Kidney capillary endothelial cell (primary cell): ENCODE measurements around the gene MGP.

Source experiments
- DNase-seq: peaks from one replicate; pipeline ENCODE4 v3.0.0-alpha.2; 2018; ENCODE audit warnings: low spot score

The MGP gene

GRCh38 chr12:14902465-14902864, 16.8 kb upstream of the MGP start:
- no peak for DNase-seq

- no peak for DNase-seq
Observed at GRCh38 chr12:14901228-14901562, 15.5 kb upstream of the MGP start.

DNA sequence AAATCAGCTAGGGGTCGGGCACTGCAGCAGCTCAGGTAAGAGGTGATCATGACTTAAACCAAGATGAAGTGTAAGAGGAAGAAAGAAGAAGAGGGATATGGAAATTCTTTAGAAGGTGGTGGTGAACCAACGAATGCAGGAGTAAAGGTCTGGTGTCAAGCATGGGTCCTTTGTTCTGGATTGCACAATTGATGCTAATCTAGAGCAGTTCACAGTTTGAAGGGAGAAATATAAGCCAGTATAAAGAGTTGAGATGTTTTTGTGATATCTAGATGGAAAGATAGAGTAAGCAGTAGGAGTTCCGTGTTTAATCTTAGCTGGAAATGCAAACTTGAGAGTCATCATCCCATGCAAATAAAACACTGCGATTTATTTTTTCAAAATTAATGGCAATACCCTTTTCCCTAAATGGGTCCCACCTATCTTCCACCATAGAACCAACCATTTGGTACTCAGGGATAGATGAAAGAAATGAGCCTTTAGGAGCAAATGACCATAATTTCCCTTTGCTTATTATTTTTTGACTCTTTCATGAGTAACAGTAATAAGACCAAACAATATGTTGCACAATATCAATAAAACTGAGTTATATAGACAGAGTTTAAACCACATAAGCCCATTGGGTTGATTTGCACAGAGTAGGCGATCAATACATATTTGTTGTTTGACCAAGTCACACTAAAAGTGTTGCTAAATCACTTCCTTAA, 15.0 kb upstream of the MGP start:
- no peak for DNase-seq

GRCh38 chr12:14896521-14897169, 11.0 kb upstream of the MGP start:
- DNase-seq, result no peak

DNA sequence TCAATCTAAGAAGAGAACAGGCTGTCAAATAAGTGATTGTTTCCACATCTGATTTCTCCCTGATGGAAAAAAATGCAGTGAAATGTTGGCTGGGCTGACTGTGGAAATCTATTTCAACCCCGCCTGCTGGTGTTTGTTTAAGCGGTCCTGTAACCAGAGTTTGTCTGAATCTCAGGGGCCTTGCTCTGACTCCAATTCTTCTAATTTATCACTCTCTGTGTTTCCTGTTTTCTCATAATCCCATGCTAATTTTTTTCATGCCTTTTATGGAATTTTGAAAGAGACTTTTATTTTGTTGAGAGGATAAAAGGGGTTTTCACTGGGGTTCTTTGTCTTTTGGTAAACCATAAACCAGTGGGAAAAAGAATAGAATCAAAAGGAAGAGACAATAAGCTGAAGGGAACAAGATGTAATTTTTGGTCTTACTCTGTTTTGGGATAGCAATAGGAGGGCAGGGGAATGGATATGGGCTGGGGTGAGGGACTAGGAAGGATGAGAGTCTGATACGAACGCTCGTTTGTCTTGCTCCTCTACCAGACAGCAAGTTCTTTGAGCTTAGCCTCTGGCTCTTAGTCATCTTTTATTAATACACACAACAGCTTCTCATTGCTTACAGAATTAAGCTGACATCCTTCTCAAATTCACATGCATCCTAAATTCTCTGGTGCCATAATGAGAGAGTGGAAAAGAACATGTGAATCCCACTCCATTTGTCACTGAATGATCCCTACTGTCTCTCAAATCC, 8.0 kb upstream of the MGP start:
- no peak for DNase-seq

DNA sequence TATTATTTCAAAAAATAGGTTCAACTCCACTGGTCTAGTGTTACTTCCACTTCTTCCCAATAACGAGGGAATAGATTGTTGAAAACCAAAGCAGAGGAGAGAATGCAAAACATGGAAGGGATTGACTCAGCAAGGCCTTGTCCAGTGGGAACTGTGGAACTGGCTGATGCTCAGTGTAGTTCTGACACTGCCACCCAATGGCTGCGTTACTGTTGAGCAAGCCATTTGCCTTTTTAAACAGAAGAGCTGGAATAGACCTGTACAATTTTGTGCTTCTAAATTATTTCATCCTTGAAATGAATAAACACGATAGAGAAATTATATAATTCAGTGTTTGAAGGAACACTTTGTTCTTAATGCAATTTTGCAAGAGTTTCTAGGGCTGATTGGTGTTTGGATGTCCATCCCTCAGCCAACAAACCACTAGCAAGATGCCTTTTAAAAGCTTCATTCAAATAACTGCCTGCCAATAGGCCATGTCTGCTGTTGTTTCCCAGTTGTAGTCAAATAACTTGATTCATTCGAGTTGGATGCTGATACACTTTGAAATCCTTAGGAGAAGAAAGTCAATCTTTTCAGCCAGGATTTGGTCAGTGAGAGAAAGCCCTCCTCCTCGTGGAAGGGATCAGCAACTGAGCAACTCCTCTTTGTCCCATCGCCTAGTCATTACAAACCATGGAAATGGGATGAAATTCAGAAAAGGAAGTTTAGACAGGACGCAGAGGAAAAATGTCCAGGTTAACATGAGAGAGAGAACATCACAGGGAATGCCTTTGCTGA, 7.3 kb upstream of the MGP start:
- no peak for DNase-seq

GRCh38 chr12:14890701-14891100, 5.0 kb upstream of the MGP start:
- DNase-seq, result no peak

DNA sequence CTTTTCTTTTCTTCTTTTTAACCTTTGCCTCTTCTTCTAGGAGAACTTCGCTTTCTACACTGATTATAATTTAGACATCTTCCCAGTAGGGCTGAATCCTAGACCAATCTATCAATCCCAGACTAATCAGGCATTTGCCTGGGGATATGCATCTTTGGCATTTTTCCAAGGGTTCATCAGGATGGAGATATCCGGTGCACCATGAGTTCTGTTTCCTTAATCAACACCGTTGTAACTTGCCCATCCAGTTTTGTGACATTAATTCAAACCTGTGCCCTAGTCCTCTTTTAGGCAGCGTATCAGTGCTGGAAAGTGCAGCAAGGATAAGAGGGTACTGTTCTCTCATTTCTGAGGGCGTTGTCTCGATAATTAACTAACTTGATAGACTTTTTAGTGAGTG, 617 bp upstream of the MGP start:
- DNase-seq, result no peak

DNA sequence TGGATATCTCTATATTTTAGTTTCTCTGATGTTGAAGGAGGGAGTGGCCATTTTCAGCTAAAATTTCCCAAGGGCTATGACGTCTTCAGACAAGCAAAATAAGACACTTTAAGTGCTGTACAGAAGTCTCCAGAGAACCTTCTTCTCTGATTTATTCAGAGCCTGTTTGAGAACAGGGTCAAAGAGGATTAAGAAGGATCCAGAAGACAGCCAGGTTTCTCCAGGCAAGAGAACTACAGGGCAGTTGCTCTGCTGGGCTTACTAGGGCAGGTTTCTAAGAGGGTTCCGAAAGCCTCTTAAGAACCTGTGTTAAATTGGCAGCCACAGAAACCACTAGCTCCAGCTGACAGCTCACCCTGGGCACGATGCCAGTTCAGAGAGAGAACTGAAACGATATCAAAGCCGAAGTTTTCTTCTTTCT, 1.2 kb downstream of the MGP start:
- peak; percentile 31 for DNase-seq

GRCh38 chr12:14883686-14884085, 2.0 kb downstream of the MGP start:
- no peak for DNase-seq

DNA sequence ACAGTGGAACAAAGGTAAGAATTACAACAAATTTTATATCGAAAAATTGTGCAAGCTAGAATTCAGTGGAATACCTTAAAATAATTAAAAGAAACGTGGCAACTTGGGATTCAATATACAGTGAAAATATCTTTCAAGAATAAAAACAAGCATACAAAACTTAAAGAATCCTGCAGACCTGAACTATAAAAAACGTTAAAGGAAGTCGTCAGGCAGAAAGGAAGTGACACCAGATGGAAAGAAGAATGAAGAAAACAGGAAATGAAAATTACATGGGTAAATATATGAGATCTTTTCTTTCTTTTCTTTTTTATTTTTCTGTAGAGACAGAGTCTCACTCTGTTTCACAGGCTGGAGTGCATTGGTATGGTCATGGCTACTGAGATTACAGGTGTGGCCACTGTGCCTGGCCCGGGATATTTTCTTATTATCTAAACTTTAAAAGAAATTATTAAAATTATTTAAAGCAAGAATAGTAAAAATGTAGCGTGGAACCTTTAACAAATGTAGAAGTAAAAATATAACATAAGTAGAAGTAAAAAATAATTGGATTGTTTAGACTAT, 4.7 kb downstream of the MGP start:
- no peak for DNase-seq

- DNase-seq, result no peak
Observed at GRCh38 chr12:14879222-14879933, 6.3 kb downstream of the MGP start.

GRCh38 chr12:14878488-14878887, 7.2 kb downstream of the MGP start:
- no peak for DNase-seq

- no peak for DNase-seq
Observed at GRCh38 chr12:14876833-14877232, 8.8 kb downstream of the MGP start.

DNA sequence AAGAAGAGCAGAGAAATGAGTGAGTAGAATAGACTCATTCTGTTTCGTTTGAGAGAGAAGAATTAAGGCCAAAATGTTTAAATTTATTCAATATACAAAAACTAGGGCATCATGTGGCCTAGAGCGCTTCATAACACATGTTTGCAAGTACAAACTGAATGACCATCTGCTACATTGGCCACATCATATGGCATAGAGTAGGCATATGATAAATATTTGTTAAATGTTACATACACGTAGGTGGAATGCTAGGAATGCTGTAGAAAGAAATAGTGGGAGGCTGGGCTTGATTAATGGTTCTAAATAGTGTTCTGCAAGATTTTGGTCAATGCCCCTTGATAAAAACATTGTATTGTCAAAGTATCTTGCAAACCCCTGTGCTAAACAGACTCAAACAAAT, 10.8 kb downstream of the MGP start:
- DNase-seq, result no peak

GRCh38 chr12:14873440-14874185, 12.0 kb downstream of the MGP start:
- DNase-seq, result no peak

- DNase-seq, result no peak
Observed at GRCh38 chr12:14871886-14872285, 13.8 kb downstream of the MGP start.

GRCh38 chr12:14871247-14871646, 14.4 kb downstream of the MGP start:
- no peak for DNase-seq

- no peak for DNase-seq
Observed at GRCh38 chr12:14868916-14869506, 16.6 kb downstream of the MGP start.

DNA sequence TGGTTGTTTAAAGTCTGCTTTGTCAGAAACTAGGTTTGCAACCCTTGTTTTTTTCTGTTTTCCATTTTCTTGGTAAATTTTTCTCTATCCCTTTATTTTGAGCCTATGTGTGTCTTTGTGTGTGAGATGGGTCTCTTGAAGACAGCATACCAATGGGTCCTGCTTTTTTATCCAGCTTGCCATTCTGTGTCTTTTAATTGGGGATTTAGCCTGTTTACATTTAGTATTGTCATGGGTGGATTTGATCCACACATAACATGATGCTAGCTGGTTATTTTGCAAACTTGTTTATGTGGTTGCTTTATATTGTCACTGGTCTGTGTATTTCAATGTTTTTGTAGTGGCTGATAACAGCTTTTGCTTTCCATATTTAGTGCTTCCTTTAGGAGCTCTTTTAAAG, 25.2 kb downstream of the MGP start:
- no peak for DNase-seq

- no peak for DNase-seq
Observed at GRCh38 chr12:14858513-14858912, 27.1 kb downstream of the MGP start.
